Measurements from ENCODE around the gene JMJD8.
"Not testable (repeated sequence)": the region's sequence is repeated elsewhere in the genome, so short reads cannot be mapped to it uniquely, and the experiment has no call there.

The JMJD8 gene

GRCh38 chr16:708019-708418, 23.9 kb upstream of the JMJD8 start:
- DNase-seq: no peak

GRCh38 chr16:707062-707538, 23.0 kb upstream of the JMJD8 start:
- no peak for DNase-seq

- no peak for DNase-seq
These were observed 22.3 kb upstream of the JMJD8 start for GRCh38 chr16:706189-707061.

- peak; percentile 60 for DNase-seq
These were observed 21.5 kb upstream of the JMJD8 start, which contains the start of gene FBXL16 for GRCh38 chr16:705431-706188. FBXL16 (minus strand) TSS chr16:705801; CDS start chr16:697405, 8,396 bp downstream.

GRCh38 chr16:704552-705380, 20.6 kb upstream of the JMJD8 start:
- DNase-seq: no peak

GRCh38 chr16:704047-704446, 19.9 kb upstream of the JMJD8 start:
- DNase-seq: no peak

GRCh38 chr16:703406-703805, 19.3 kb upstream of the JMJD8 start:
- DNase-seq: no peak

- DNase-seq: no peak
These were observed 18.2 kb upstream of the JMJD8 start for GRCh38 chr16:702341-702740.

- no peak for DNase-seq
These were observed 16.8 kb upstream of the JMJD8 start for GRCh38 chr16:700684-701584.

GRCh38 chr16:698911-699671, 15.0 kb upstream of the JMJD8 start:
- DNase-seq: no peak

- no peak for DNase-seq
These were observed 11.4 kb upstream of the JMJD8 start for GRCh38 chr16:695355-696089.

GRCh38 chr16:694863-695354, 10.8 kb upstream of the JMJD8 start:
- no peak for DNase-seq

GRCh38 chr16:694187-694862, 10.2 kb upstream of the JMJD8 start:
- DNase-seq: no peak

GRCh38 chr16:693766-694165, 9.6 kb upstream of the JMJD8 start:
- DNase-seq: no peak

GRCh38 chr16:693364-693763, 9.2 kb upstream of the JMJD8 start:
- DNase-seq: no peak

GRCh38 chr16:692356-693108, 8.4 kb upstream of the JMJD8 start:
- no peak for DNase-seq

GRCh38 chr16:691242-691641, 7.1 kb upstream of the JMJD8 start:
- DNase-seq: not testable (repeated sequence)

GRCh38 chr16:689175-689897, 5.2 kb upstream of the JMJD8 start:
- DNase-seq: no peak

All from NCI-H2227 treated with DMSO at 0.1 percent for 48 hours (cell line).